ENCODE measurements around the gene PPIF. TPM values are rescaled to one million over a fixed set of nuclear protein-coding genes. Genes with fewer than 3 reads are reported as not detected.
A peak's percentile ranks its signal among the peaks of the same experiment; 100 is the strongest.

PPIF gene
- total and polyA plus RNA-seq, 2 of the 13 experiments (the other 11 are each of a cell fraction or from before 2014, with no cell fraction given) = 147 to 157 TPM

- TF ChIP-seq HNF4G (IDR thresholded peaks at IDR 0.05; ENCODE audit: borderline replicate concordance, low read depth, low read length) (peak; percentile 56; the same call in 1 of the 2 replicates), HNF4G (CRISPR knock-in tag; IDR thresholded peaks at IDR 0.05; ENCODE audit: borderline replicate concordance, low read depth) (no peak; the same call in 1 of the 2 replicates), ZBTB43 (CRISPR knock-in tag; conservative IDR thresholded peaks at IDR 0.05) (peak; percentile 75), KLF16 (CRISPR knock-in tag; IDR thresholded peaks at IDR 0.05) (0 out of 4 replicates have a peak, but pooled peaks of 1 of the 2 experiments have one; percentile 33), CTCF (CRISPR knock-in tag; IDR thresholded peaks at IDR 0.05) (peak; percentile 38), EHMT2 (IDR thresholded peaks at IDR 0.05; ENCODE audit: borderline replicate concordance, low read depth, low read length) (peak; percentile 26; the same call in 1 of the 2 replicates), RERE (CRISPR knock-in tag; IDR thresholded peaks at IDR 0.05; ENCODE audit: low read depth) (0 out of 2 replicates have a peak, but pooled peaks have one; percentile 15), ZNF644 (CRISPR knock-in tag; IDR thresholded peaks at IDR 0.05; ENCODE audit: low read depth) (0 out of 2 replicates have a peak, but pooled peaks have one; percentile 13), STAG1 (CRISPR knock-in tag; IDR thresholded peaks at IDR 0.05) (peak; percentile 25; the same call in 1 of the 2 replicates), RARA (CRISPR knock-in tag; IDR thresholded peaks at IDR 0.05) (peak; percentile 66), HOMEZ (CRISPR knock-in tag; IDR thresholded peaks at IDR 0.05; ENCODE audit: low read depth) (peak; percentile 41; the same call in 1 of the 2 replicates), RCOR2 (CRISPR knock-in tag; IDR thresholded peaks at IDR 0.05) (0 out of 2 replicates have a peak, but pooled peaks have one; percentile 22), TCF7 (IDR thresholded peaks at IDR 0.05; ENCODE audit: low read depth) (0 out of 2 replicates have a peak, but pooled peaks have one; percentile 22), SOX5 (CRISPR knock-in tag; IDR thresholded peaks at IDR 0.05; ENCODE audit: borderline replicate concordance) (peak; percentile 92), ZNF792 (CRISPR knock-in tag; IDR thresholded peaks at IDR 0.05) (no peak), ELF3 (CRISPR knock-in tag; IDR thresholded peaks at IDR 0.05) (0 out of 2 replicates have a peak, but pooled peaks have one; percentile 25), SOX13 (IDR thresholded peaks at IDR 0.05) (peak; percentile 76; the same call in 1 of the 2 replicates), SOX13 (CRISPR knock-in tag; conservative IDR thresholded peaks at IDR 0.05 in 1 of 2, IDR thresholded peaks at IDR 0.05 in 1 of 2) (peak in 1 of 2 experiments; percentile 94; a peak in 2 of 4 replicates), FOXA3 (CRISPR knock-in tag; IDR thresholded peaks at IDR 0.05) (peak; percentile 45), BRD4 (CRISPR knock-in tag; IDR thresholded peaks at IDR 0.05) (no peak)
Observed at GRCh38 chr10:79358811-79359210, 11.5 kb downstream of the PPIF start (continued).

Data from HepG2 (cell line).